K562 (cell line): ENCODE data around the gene PRKG1. TPM values are rescaled to one million over a fixed set of nuclear protein-coding genes. Genes with fewer than 3 reads are reported as not detected.

Source experiments
- ATAC-seq: fragments of 200-7000 bp; cut with Tn5 transposase; 3 replicates; pipeline ENCODE4 v1.9.1; 2020; ENCODE audit warnings: moderate library complexity
- BruUV-seq: library from RNA; stranded (reverse); fragments of 400-500 nt; replicated peaks from 2 replicates; lab custom pipeline; 2021; lab: Mats Ljungman, UMichigan
- CTCF ChIA-PET: fragments of 300-600 bp; formaldehyde crosslinking; extraction: SDS; loops from one replicate; lab custom pipeline; 2021; ENCODE audit warnings: low intra/inter-chr PET ratio; lab: Yijun Ruan, JAX
- POLR2A ChIA-PET: fragments of 300-600, 350-650 bp; sonication (Branson Sonifier 250); formaldehyde crosslinking; extraction: SDS; loops from one replicate; lab custom pipeline; 2021; ENCODE audit warnings: antibody characterized with exemption, inconsistent platforms; lab: Yijun Ruan, JAX
- DNase-seq, 4 experiments: peaks; one replicate each; pipeline versions ENCODE4 v3.0.0 to v3.0.0-alpha.2; 2011 to 2018; ENCODE audit warnings: low spot score in 3 of 4, mixed read lengths in 3 of 4; ENCODE audit errors: extremely low read depth in 1 of 4
- FAIRE-seq: peaks from 2 replicates; lab custom pipeline; 2011; peaks lifted over from hg19 to GRCh38; lab: Jason Lieb, UNC
- H2AFZ ChIP-seq: 2 replicates; pipeline ENCODE4 v1.6.0; 2011; ENCODE audit warnings: low read depth, low read length, control low read depth, inconsistent platforms
- H3K27ac ChIP-seq: fragments of 200-600 bp; 3 replicates; pipeline ENCODE4 v1.8.0; 2011; ENCODE audit warnings: low read depth, mild to moderate bottlenecking, control low read depth, inconsistent platforms, low read length, moderate library complexity, mixed read lengths; ENCODE audit errors: extremely low read depth
- H3K27me3 ChIP-seq, 2 experiments: fragments of 300-600 bp in 1 of 2; 2 replicates in 1 of 2; 3 replicates in 1 of 2; pipeline versions ENCODE4 v1.6.0 to v1.8.0; 2011; ENCODE audit warnings: inconsistent platforms in 2 of 2, low read length in 2 of 2, mild to moderate bottlenecking in 1 of 2, mixed read lengths in 1 of 2, moderate library complexity in 1 of 2; ENCODE audit not compliant: control insufficient read depth in 2 of 2, insufficient read depth in 2 of 2
- H3K36me3 ChIP-seq: fragments of 300-600 bp; 3 replicates; pipeline ENCODE4 v1.8.0; 2011; ENCODE audit warnings: mild to moderate bottlenecking, low read length, inconsistent platforms; ENCODE audit not compliant: control insufficient read depth, insufficient read depth
- H3K4me1 ChIP-seq, 2 experiments: fragments of 200-600 bp in 1 of 2; replicated peaks in 1 of 2; 2 replicates in 1 of 2; 3 replicates in 1 of 2; pipeline versions ENCODE4 v1.5.1 to v1.8.0; 2011; ENCODE audit warnings: inconsistent platforms in 2 of 2, low read length in 2 of 2, mild to moderate bottlenecking in 1 of 2, mixed read lengths in 1 of 2, moderate library complexity in 1 of 2; ENCODE audit not compliant: control insufficient read depth in 2 of 2, insufficient read depth in 2 of 2
- H3K4me2 ChIP-seq: 2 replicates; pipeline ENCODE4 v1.6.1; 2011; ENCODE audit warnings: low read length, control low read depth, inconsistent platforms, mixed read lengths; ENCODE audit not compliant: insufficient read depth
- H3K4me3 ChIP-seq: fragments of 200-600 bp; sonication (generic), shearing (Covaris generic); 2 replicates; pipeline ENCODE4 v1.5.1; 2016; ENCODE audit warnings: control low read depth, inconsistent platforms
- H3K79me2 ChIP-seq: fragments of 200-600 bp; 3 replicates; pipeline ENCODE4 v1.8.0; 2011; ENCODE audit warnings: low read length, inconsistent platforms; ENCODE audit not compliant: control insufficient read depth, insufficient read depth
- H3K9ac ChIP-seq, 2 experiments: 2 replicates each; pipeline versions ENCODE4 v1.6.0 to v1.6.1; 2011; ENCODE audit warnings: low read depth in 2 of 2, low read length in 2 of 2, control low read depth in 1 of 2, inconsistent platforms in 1 of 2, mild to moderate bottlenecking in 1 of 2, mixed read lengths in 1 of 2; ENCODE audit not compliant: insufficient read depth in 1 of 2
- H3K9me1 ChIP-seq: one replicate; pipeline ENCODE4 v1.6.0; 2011; ENCODE audit warnings: inconsistent platforms, mild to moderate bottlenecking, low read length, moderate library complexity; ENCODE audit not compliant: control insufficient read depth, insufficient read depth
- H3K9me3 ChIP-seq: replicated peaks from 2 replicates; pipeline ENCODE4 v1.5.1; 2011; ENCODE audit warnings: low read depth, low read length, inconsistent platforms; ENCODE audit not compliant: control insufficient read depth, insufficient read depth
- H4K20me1 ChIP-seq: replicated peaks from 2 replicates; pipeline ENCODE4 v1.6.1; 2011; ENCODE audit warnings: low read length, inconsistent platforms, mixed read lengths; ENCODE audit not compliant: control insufficient read depth, insufficient read depth
- CBFA2T2 ChIP-seq: fragments of 450-650 bp; conservative IDR thresholded peaks from 2 replicates; pipeline ENCODE4 v1.6.1; 2017; ENCODE audit warnings: mild to moderate bottlenecking
- KAT7 ChIP-seq: sonication (generic); formaldehyde crosslinking; IDR thresholded peaks from 2 replicates; pipeline ENCODE4 v1.8.0; 2022; ENCODE audit warnings: missing genetic modification reagents, mild to moderate bottlenecking, borderline replicate concordance
- NFIX ChIP-seq: fragments of 250-450 bp; sonication (Bioruptor Pico); IDR thresholded peaks from 2 replicates; pipeline ENCODE4 v1.4.0; 2020; ENCODE audit warnings: low read depth, mild to moderate bottlenecking, moderate library complexity
- NFXL1 ChIP-seq: fragments of 450-650 bp; formaldehyde crosslinking; IDR thresholded peaks from 2 replicates; pipeline ENCODE4 v1.4.0; 2021; ENCODE audit warnings: mild to moderate bottlenecking
- TCFL5 ChIP-seq: fragments of 250-450 bp; sonication (Bioruptor Pico); conservative IDR thresholded peaks from 2 replicates; pipeline ENCODE4 v1.6.1; 2021; ENCODE audit warnings: mild to moderate bottlenecking, moderate library complexity, matching md5 sums
- XRCC3 ChIP-seq: fragments of 450-650 bp; IDR thresholded peaks from 2 replicates; pipeline ENCODE4 v1.6.1; 2017; ENCODE audit warnings: mild to moderate bottlenecking, moderate library complexity
- ZHX1 ChIP-seq: fragments of 150-350 bp; conservative IDR thresholded peaks from 2 replicates; pipeline ENCODE4 v1.6.1; 2014; ENCODE audit warnings: low read length
- WGBS: fragments of 100-300 bp; shearing (Covaris generic); methylation state at CpG from one replicate; pipeline ENCODE4 v1.1.6; 2016; ENCODE audit warnings: low coverage, mixed read lengths; ENCODE audit not compliant: insufficient coverage; ENCODE audit errors: missing lambda C conversion rate; 5-methylcytosine and 5-hydroxymethylcytosine counted together
- in situ Hi-C: fragments of 300-500 bp; cut with MboI; formaldehyde crosslinking; loops from 4 replicates; pipeline ENCODE4 v1.15.0; 2018; ENCODE audit warnings: inconsistent platforms, mixed read lengths
- intact Hi-C: fragments of 100-400 bp; cut with micrococcal nuclease; formaldehyde crosslinking; loops from 2 replicates; pipeline ENCODE4 v1.14.2; 2022
- polyA plus RNA-seq, 8 experiments: library from polyadenylated mRNA; depleted of rRNA in 4 of 8; stranded (reverse) in 5 of 8; unstranded in 3 of 8; fragments of >200 nt; fragmentation: Nextera tagmentation in 2 of 8; fragmentation: Illumina TruSeq in 1 of 8; extraction: Ambion mirVana in 2 of 8; extraction: Trizol in 1 of 8; gene quantifications; 2 replicates each; pipeline versions ENCODE4 v1.2.1 to v1.2.3, GENCODE V29; 2011 to 2014; ENCODE audit warnings: inconsistent platforms in 1 of 8, missing spikeins in 1 of 8
- total RNA-seq, 7 experiments: library from RNA; depleted of rRNA in 6 of 7; stranded (reverse); fragments of >200 nt in 6 of 7; fragmentation: Illumina TruSeq in 2 of 7; extraction: Trizol in 2 of 7; gene quantifications; 2 replicates each; pipeline versions ENCODE4 v1.2.1 to v1.2.3, GENCODE V29; 2011 to 2021; ENCODE audit warnings: low replicate concordance in 1 of 7
- TF ChIP-seq, protein P1 (sequence below): fragments of 250-450 bp; sonication (Bioruptor Pico); IDR thresholded peaks from 2 replicates; pipeline ENCODE4 v1.5.0; 2020; ENCODE audit warnings: mild to moderate bottlenecking
- TF ChIP-seq, protein P2 (sequence below): fragments of 250-450 bp; sonication (Bioruptor Pico); IDR thresholded peaks from 2 replicates; pipeline ENCODE4 v1.8.0; 2022; ENCODE audit warnings: inconsistent platforms, mild to moderate bottlenecking, moderate library complexity, borderline replicate concordance
- TF ChIP-seq, protein P3 (sequence below), 3 experiments: fragments of 200-800 bp in 1 of 3; sonication (Bioruptor generic) in 1 of 3; sonication (generic) in 1 of 3; formaldehyde crosslinking in 1 of 3; IDR thresholded peaks; 2 replicates each; pipeline versions ENCODE4 v1.6.1 to v1.8.0; 2016 to 2022; ENCODE audit warnings: mild to moderate bottlenecking in 2 of 3, missing compliant biosample characterization in 2 of 3, missing genetic modification characterization in 2 of 3, missing genetic modification reagents in 1 of 3
- TF ChIP-seq, protein P4 (sequence below): fragments of 450-650 bp; conservative IDR thresholded peaks from 2 replicates; pipeline ENCODE4 v1.6.1; 2016; ENCODE audit warnings: missing genetic modification characterization, low read depth, mild to moderate bottlenecking, missing compliant biosample characterization, moderate library complexity

Gene PRKG1
- total and polyA plus RNA-seq, 9 of the 15 experiments (the other 6 are each of a cell fraction or from before 2014, with no cell fraction given) = 0.22 TPM; not detected in 8

GRCh38 chr10:51325649-51326048, 251.4 kb downstream of the PRKG1 start (continued):
- TF ChIP-seq, protein P1, sequence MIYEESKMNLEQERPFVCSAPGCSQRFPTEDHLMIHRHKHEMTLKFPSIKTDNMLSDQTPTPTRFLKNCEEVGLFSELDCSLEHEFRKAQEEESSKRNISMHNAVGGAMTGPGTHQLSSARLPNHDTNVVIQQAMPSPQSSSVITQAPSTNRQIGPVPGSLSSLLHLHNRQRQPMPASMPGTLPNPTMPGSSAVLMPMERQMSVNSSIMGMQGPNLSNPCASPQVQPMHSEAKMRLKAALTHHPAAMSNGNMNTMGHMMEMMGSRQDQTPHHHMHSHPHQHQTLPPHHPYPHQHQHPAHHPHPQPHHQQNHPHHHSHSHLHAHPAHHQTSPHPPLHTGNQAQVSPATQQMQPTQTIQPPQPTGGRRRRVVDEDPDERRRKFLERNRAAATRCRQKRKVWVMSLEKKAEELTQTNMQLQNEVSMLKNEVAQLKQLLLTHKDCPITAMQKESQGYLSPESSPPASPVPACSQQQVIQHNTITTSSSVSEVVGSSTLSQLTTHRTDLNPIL (CRISPR knock-in tag) = no peak
- no peak for TF ChIP-seq KAT7 (CRISPR knock-in tag)
- TF ChIP-seq, protein P2, sequence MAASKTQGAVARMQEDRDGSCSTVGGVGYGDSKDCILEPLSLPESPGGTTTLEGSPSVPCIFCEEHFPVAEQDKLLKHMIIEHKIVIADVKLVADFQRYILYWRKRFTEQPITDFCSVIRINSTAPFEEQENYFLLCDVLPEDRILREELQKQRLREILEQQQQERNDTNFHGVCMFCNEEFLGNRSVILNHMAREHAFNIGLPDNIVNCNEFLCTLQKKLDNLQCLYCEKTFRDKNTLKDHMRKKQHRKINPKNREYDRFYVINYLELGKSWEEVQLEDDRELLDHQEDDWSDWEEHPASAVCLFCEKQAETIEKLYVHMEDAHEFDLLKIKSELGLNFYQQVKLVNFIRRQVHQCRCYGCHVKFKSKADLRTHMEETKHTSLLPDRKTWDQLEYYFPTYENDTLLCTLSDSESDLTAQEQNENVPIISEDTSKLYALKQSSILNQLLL (CRISPR knock-in tag) = no peak

GRCh38 chr10:51326174-51326573, 251.9 kb downstream of the PRKG1 start:
- FAIRE-seq = no peak
- ChIA-PET CTCF (no interaction called here), POLR2A (no interaction called here)
- ATAC-seq = no peak
- Histone ChIP-seq H3K4me1 (no peaks in the 10 kb centered on the region), H3K36me3 (no peaks in the 10 kb centered on the region), H3K9ac (no peak overlapping the region), H4K20me1 (no peaks in the 10 kb centered on the region), H3K27me3 (no peaks in the 10 kb centered on the region), H3K27ac (no peak overlapping the region), H3K4me3 (no peak overlapping the region), H3K79me2 (no peaks in the 10 kb centered on the region), H3K9me1 (no peaks in the 10 kb centered on the region), H3K4me2 (no peak overlapping the region), H2AFZ (no peak overlapping the region), H3K9me3 (no peaks in the 10 kb centered on the region; the same call in 1 of the 2 replicates)
- TF ChIP-seq CBFA2T2 (no peak), TCFL5 (no peak), NFIX (no peak), XRCC3 (no peak), ZHX1 (no peak), NFXL1 (CRISPR knock-in tag) (no peak)
- TF ChIP-seq, protein P3, sequence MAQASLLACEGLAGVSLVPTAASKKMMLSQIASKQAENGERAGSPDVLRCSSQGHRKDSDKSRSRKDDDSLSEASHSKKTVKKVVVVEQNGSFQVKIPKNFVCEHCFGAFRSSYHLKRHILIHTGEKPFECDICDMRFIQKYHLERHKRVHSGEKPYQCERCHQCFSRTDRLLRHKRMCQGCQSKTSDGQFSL (CRISPR knock-in tag; IDR thresholded peaks at IDR 0.05) = no peak
- TF ChIP-seq, protein P3 (tag; IDR thresholded peaks at IDR 0.05) = no peak
- TF ChIP-seq, protein P4, sequence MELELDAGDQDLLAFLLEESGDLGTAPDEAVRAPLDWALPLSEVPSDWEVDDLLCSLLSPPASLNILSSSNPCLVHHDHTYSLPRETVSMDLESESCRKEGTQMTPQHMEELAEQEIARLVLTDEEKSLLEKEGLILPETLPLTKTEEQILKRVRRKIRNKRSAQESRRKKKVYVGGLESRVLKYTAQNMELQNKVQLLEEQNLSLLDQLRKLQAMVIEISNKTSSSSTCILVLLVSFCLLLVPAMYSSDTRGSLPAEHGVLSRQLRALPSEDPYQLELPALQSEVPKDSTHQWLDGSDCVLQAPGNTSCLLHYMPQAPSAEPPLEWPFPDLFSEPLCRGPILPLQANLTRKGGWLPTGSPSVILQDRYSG = no peak
- in situ Hi-C loops (no loop called here), intact Hi-C loops (no loop called here)
- no peak for DNase-seq
- BruUV-seq = no TSS peak
- 0% methylated on average over 1 of the region's 1 CpG for WGBS
